ENCODE measurements around the gene FOXO3. TPM values are rescaled to one million over a fixed set of nuclear protein-coding genes. Genes with fewer than 3 reads are reported as not detected.

Gene FOXO3
- total RNA-seq, 1 donor from 2014 or later: 16.8 TPM

- TF ChIP-seq, protein P1, sequence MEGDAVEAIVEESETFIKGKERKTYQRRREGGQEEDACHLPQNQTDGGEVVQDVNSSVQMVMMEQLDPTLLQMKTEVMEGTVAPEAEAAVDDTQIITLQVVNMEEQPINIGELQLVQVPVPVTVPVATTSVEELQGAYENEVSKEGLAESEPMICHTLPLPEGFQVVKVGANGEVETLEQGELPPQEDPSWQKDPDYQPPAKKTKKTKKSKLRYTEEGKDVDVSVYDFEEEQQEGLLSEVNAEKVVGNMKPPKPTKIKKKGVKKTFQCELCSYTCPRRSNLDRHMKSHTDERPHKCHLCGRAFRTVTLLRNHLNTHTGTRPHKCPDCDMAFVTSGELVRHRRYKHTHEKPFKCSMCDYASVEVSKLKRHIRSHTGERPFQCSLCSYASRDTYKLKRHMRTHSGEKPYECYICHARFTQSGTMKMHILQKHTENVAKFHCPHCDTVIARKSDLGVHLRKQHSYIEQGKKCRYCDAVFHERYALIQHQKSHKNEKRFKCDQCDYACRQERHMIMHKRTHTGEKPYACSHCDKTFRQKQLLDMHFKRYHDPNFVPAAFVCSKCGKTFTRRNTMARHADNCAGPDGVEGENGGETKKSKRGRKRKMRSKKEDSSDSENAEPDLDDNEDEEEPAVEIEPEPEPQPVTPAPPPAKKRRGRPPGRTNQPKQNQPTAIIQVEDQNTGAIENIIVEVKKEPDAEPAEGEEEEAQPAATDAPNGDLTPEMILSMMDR (conservative IDR thresholded peaks at IDR 0.05; ENCODE audit: low read depth, low read length): no peak
- no peak overlapping the region for H3K4me3 ChIP-seq (ENCODE audit: low read depth, low read length)
- DNase-seq (ENCODE audit: low read depth): no peak
Measured at GRCh38 chr6:108588586-108588985, 27.9 kb downstream of the FOXO3 start.

DNA sequence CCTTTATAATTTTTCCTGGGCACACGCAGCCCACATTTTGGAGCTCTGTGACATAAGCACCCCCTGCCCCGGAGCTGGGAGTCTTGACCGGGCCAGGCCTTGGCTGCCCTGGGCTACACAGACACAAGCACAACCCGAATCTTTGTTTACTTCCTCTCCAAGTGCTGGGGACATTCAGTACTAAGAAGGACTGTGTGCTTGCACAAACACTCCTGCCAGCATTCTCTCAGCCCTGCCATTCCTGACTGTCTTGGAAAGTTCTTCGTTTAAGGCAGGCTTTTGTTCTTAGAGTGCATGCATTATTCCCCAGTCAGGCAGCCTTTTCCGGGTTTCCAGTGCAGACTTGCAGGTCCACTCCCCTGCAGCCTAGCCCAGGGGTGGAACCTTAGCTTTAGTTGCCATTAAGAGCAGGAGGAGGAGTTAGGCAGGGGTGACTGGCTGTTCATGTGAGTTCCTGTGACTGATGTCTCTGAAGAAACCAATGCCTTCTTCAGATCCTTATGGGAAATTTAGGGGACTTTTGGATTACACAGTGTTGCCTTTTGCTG is 28.6 kb downstream of the FOXO3 start:
- peak overlapping the region; percentile 12 for H3K4me3 ChIP-seq (ENCODE audit: low read depth, low read length)
- TF ChIP-seq, protein P1 (conservative IDR thresholded peaks at IDR 0.05; ENCODE audit: low read depth, low read length): no peak
- peak; percentile 72 for DNase-seq (ENCODE audit: low read depth)

- DNase-seq (ENCODE audit: low read depth): no peak
- no peak overlapping the region for H3K4me3 ChIP-seq (ENCODE audit: low read depth, low read length)
- TF ChIP-seq, protein P1 (conservative IDR thresholded peaks at IDR 0.05; ENCODE audit: low read depth, low read length): no peak
Measured at GRCh38 chr6:108591040-108591816, 30.5 kb downstream of the FOXO3 start.

DNA sequence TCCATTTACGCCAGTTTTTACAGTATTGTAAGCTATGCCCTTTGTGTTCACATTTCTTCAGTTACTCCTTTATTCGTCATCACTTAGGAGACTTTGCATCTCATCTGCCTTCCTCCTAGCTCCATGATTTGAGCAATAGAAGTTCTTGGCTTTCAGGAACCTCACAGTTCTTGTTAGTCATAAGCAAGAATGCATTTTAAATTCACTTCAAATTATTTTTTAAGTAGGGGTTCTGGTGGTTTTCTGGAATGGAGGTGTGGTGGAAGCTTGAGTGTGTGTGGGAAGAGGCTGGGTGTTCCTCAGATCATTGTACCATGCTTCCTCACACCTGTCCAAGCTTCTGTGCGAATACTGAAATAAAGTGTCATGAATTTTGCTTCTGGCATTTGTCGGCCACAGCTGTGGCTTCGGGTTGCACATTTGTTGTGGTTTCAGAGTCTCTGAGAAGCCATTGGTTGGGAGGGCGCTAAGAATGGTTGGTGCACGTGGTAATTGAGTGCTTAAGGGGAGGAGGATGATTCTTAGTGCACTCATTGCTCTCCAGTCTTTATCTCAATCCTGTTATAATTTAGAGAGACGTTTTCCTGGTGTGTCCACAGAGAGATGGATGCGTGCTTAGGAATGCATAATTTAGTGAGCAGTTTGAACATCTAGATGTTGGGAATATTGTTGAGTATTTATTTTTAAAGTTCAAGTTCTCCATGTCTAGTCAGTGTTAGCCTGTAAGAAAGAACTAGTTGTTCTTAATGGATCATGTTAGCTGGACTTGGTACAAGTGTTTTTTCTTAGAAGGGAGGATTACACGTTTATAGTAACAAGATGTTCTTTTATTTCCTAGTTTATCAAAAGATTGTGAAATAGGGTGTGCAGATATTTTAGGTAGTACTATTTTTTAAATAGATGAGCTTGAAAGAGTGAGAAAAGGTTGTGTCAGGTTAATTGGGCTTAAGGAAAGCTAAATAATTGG is 31.9 kb downstream of the FOXO3 start:
- H3K4me3 ChIP-seq (ENCODE audit: low read depth, low read length): no peak overlapping the region
- no peak for DNase-seq (ENCODE audit: low read depth)

DNA sequence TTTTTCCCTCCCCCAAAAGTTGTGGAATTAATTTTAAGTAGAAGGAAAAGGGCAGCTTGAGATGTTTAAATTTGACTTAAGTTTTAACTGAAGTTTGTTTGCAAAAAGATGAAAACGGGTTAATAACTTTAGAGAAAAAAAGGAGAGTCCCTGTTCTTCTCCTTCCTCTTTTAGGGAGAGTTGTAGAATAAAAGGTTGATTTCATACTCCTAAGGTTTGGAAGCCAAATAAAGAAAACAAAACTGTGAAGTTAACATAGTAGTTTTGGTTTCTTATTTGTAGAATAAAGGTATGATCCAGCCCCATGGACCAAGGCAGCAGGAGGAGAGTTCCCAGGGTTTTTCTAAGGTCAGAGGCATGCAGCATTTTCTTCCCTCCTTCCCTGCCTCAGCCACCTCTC is 33.4 kb downstream of the FOXO3 start:
- H3K4me3 ChIP-seq (ENCODE audit: low read depth, low read length): no peak overlapping the region
- no peak for DNase-seq (ENCODE audit: low read depth)
- TF ChIP-seq, protein P1 (conservative IDR thresholded peaks at IDR 0.05; ENCODE audit: low read depth, low read length): no peak

More for the DNA sequence above, 31.9 kb downstream of the FOXO3 start:
- TF ChIP-seq, protein P1 (conservative IDR thresholded peaks at IDR 0.05; ENCODE audit: low read depth, low read length): no peak

- no peak overlapping the region for H3K4me3 ChIP-seq (ENCODE audit: low read depth, low read length)
- TF ChIP-seq, protein P1 (conservative IDR thresholded peaks at IDR 0.05; ENCODE audit: low read depth, low read length): no peak
- DNase-seq (ENCODE audit: low read depth): no peak
Measured at GRCh38 chr6:108594640-108595039, 33.9 kb downstream of the FOXO3 start.
